OCI-LY7 (cell line): ENCODE measurements around the gene DNAH14. TPM values are rescaled to one million over a fixed set of nuclear protein-coding genes. Genes with fewer than 3 reads are reported as not detected.

ENCODE experiments used
- BruUV-seq: library from RNA; stranded (reverse); fragments of 400-500 nt; replicated peaks from 2 replicates; lab custom pipeline; 2021; lab: Mats Ljungman, UMichigan
- CTCF ChIA-PET: fragments of 300-600 bp; sonication (Branson Sonifier 250); formaldehyde crosslinking; loops from one replicate; lab custom pipeline; 2022; ENCODE audit warnings: antibody characterized with exemption; ENCODE audit not compliant: unreplicated experiment; lab: Charles Lee
- POLR2A ChIA-PET: fragments of 300-600 bp; sonication (Branson Sonifier 250); formaldehyde crosslinking; loops from one replicate; lab custom pipeline; 2022; ENCODE audit warnings: antibody characterized with exemption; lab: Charles Lee
- DNase-seq: peaks from one replicate; pipeline ENCODE4 v3.0.0-alpha.2; 2015; ENCODE audit warnings: low spot score
- H2AFZ ChIP-seq: fragments of 200-600 bp; sonication (generic), shearing (Covaris generic); 2 replicates; pipeline ENCODE4 v1.6.1; 2014; ENCODE audit warnings: mild to moderate bottlenecking, antibody characterized with exemption, low read length, moderate library complexity
- H3K27ac ChIP-seq: fragments of 200-600 bp; sonication (generic); 2 replicates; pipeline ENCODE4 v1.5.1; 2014; ENCODE audit warnings: mixed run types, low read depth, mild to moderate bottlenecking, moderate library complexity, low read length, inconsistent platforms; ENCODE audit not compliant: poor library complexity, severe bottlenecking
- H3K36me3 ChIP-seq: fragments of 200-600 bp; sonication (generic); 2 replicates; pipeline ENCODE4 v1.6.1; 2014; ENCODE audit warnings: mild to moderate bottlenecking, antibody characterized with exemption, low read length, moderate library complexity, mixed read lengths; ENCODE audit not compliant: insufficient read depth
- H3K4me1 ChIP-seq: fragments of 200-600 bp; sonication (generic); 2 replicates; pipeline ENCODE4 v1.5.1; 2014; ENCODE audit warnings: mild to moderate bottlenecking, low read length; ENCODE audit not compliant: insufficient read depth, poor library complexity, severe bottlenecking
- H3K4me2 ChIP-seq: fragments of 200-600 bp; sonication (generic); 2 replicates; pipeline ENCODE4 v1.6.1; 2014; ENCODE audit warnings: mild to moderate bottlenecking, low read length
- H3K4me3 ChIP-seq: fragments of 200-600 bp; sonication (generic); 2 replicates; pipeline ENCODE4 v1.5.1; 2014; ENCODE audit warnings: mild to moderate bottlenecking, low read depth, low read length; ENCODE audit not compliant: poor library complexity, severe bottlenecking
- H3K79me2 ChIP-seq: fragments of 200-600 bp; sonication (generic); 2 replicates; pipeline ENCODE4 v1.6.1; 2016; ENCODE audit warnings: low read depth, mild to moderate bottlenecking, low read length, moderate library complexity, mixed read lengths; ENCODE audit not compliant: insufficient read depth
- H3K9me2 ChIP-seq: fragments of 200-600 bp; sonication (generic); 2 replicates; pipeline ENCODE4 v1.6.1; 2016; ENCODE audit warnings: mild to moderate bottlenecking, low read length, mixed read lengths; ENCODE audit not compliant: insufficient read depth
- H3K9me3 ChIP-seq: fragments of 200-600 bp; sonication (generic); 2 replicates; pipeline ENCODE4 v1.6.1; 2014; ENCODE audit warnings: mild to moderate bottlenecking, mixed run types, low read length, mixed read lengths
- H4K20me1 ChIP-seq: fragments of 200-600 bp; sonication (generic); 2 replicates; pipeline ENCODE4 v1.6.1; 2014; ENCODE audit warnings: mild to moderate bottlenecking, antibody characterized with exemption, low read length, moderate library complexity, mixed read lengths; ENCODE audit not compliant: insufficient read depth
- CTCF ChIP-seq: fragments of 200-600 bp; sonication (generic); conservative IDR thresholded peaks from 2 replicates; pipeline ENCODE4 v1.5.1; 2014; ENCODE audit warnings: mild to moderate bottlenecking, antibody characterized with exemption, low read length, moderate library complexity, mixed read lengths
- EZH2phosphoT487 ChIP-seq: fragments of 200-600 bp; sonication (generic); IDR thresholded peaks from 2 replicates; pipeline ENCODE4 v1.6.1; 2018; ENCODE audit warnings: low read depth, borderline replicate concordance, mild to moderate bottlenecking, mixed run types, antibody characterized with exemption, low read length, moderate library complexity, mixed read lengths
- intact Hi-C: fragments of 100-400 bp; cut with micrococcal nuclease; formaldehyde crosslinking; loops from one replicate; pipeline ENCODE4 v1.10.0; 2022; ENCODE audit not compliant: unreplicated experiment
- total RNA-seq, 2 experiments: library from RNA; depleted of rRNA in 1 of 2; stranded (reverse); fragments of >200 nt in 1 of 2; shearing (Covaris generic) in 1 of 2; gene quantifications; 2 replicates each; pipeline ENCODE4 v1.2.3, GENCODE V29; 2014 to 2022

DNAH14 gene
- total RNA-seq, 2 experiments from 2014 or later, result not detected

GRCh38 chr1:225442123-225442505 is 512.6 kb downstream of the DNAH14 start:
- H3K27ac ChIP-seq, result peak overlapping the region; percentile 84
- H2AFZ ChIP-seq, result peak overlapping the region; percentile 89
- H3K9me3 ChIP-seq, result no peaks in the 10 kb centered on the region
- H3K4me2 ChIP-seq, result peak overlapping the region; percentile 73
- POLR2A ChIA-PET, result interaction anchor here (0.7 to 9.5 kb wide), 4 partner anchors 13 to 485 kb away, joined by 3 to 242 read pairs (median 6); partner anchors contain the start of gene LBR
- H3K9me2 ChIP-seq, result no peaks in the 10 kb centered on the region
- TF ChIP-seq EZH2phosphoT487, result no peak
- TF ChIP-seq CTCF, result no peak
- DNase-seq, result peak; percentile 61
- H4K20me1 ChIP-seq, result no peaks in the 10 kb centered on the region
- BruUV-seq, result no TSS peak
- H3K4me3 ChIP-seq, result peak overlapping the region; percentile 26
- intact Hi-C loops, result no loop called here
- no peaks in the 10 kb centered on the region for H3K79me2 ChIP-seq
- no peaks in the 10 kb centered on the region for H3K36me3 ChIP-seq
- CTCF ChIA-PET, result interaction anchor here (0.8 to 2.4 kb wide), 3 partner anchors 8 to 26 kb away, joined by 3 to 8 read pairs (median 6); no protein-coding TSS in a partner anchor
- peaks cover 94% of the 10 kb centered on the region for H3K4me1 ChIP-seq

DNA sequence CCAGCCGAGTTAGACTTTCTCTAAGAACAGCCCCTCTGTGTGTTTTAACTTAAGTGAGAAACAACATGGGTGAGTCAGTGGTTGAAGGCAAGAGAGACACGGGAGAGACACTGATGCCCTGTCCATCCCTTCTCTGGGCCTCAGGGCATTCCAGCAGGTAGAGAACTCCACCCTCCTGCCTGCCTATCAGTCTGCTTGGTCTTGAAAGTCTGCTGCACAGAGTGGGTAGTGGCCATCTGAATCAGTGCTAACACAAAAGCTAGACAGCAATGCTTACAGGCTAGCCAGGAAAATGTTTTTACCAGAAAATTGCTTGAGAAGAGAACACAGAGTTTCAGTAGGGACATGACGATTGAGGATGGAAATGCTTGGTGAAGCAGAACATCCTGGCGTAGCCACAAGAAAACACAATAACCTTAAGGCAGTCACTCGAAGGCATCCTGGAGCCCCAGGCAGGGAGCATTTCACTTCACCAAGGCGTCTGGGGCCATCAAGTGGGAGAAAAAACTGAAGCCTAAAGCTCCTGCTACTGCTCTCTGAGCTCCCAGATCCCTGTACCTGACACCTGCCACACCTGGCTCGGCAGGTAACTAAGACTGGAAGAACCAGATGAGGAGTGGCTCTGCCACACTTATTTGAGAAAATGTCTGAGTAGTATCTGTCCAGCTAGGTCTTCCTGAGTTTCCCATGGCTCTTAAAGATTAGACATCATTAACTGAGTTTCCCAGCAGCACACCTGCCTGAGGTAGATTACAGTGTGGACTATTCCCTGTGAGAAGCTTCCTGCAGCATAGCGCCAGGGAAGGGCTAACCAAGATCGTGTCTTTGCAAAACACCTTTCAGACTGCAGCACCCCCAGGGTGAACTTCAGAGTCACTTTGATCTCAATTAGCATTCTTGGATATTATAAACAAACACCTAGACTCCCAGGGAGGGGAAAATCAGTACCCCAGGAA is 516.4 kb downstream of the DNAH14 start:
- peaks cover 68% of the 10 kb centered on the region for H3K4me1 ChIP-seq
- TF ChIP-seq CTCF (no peak), EZH2phosphoT487 (no peak)
- no peaks in the 10 kb centered on the region for H3K36me3 ChIP-seq
- peak overlapping the region; percentile 39 for H3K4me2 ChIP-seq
- DNase-seq, result no peak
- intact Hi-C loops, result loop anchor here (1.0 kb wide), 2 partner anchors 18 to 21 kb away; partner anchors contain the start of gene LBR
- peak overlapping the region; percentile 30; the same call in 1 of the 2 replicates for H2AFZ ChIP-seq
- peak overlapping the region; percentile 22 for H3K4me3 ChIP-seq
- H3K27ac ChIP-seq, result peak overlapping the region; percentile 84
- H3K9me3 ChIP-seq, result no peaks in the 10 kb centered on the region
- H4K20me1 ChIP-seq, result no peaks in the 10 kb centered on the region
- no TSS peak for BruUV-seq
- H3K9me2 ChIP-seq, result no peaks in the 10 kb centered on the region
- CTCF ChIA-PET, result interaction anchor here (1.0 to 1.5 kb wide), 2 partner anchors 22 to 32 kb away, joined by 5 read pairs; no protein-coding TSS in a partner anchor
- H3K79me2 ChIP-seq, result no peaks in the 10 kb centered on the region
- POLR2A ChIA-PET, result interaction anchor here (0.6 to 9.5 kb wide), 12 partner anchors 9 to 588 kb away, joined by 3 to 242 read pairs (median 4); partner anchors contain the start of gene LBR
